ENCODE data around the gene CD4. TPM values are rescaled to one million over a fixed set of nuclear protein-coding genes. Genes with fewer than 3 reads are reported as not detected.

The CD4 gene
- total and polyA plus RNA-seq, 2 donors (not counting 3 experiments of a cell fraction or from before 2014, with no cell fraction given) = not detected

- TF ChIP-seq MAX (IDR thresholded peaks at IDR 0.05; ENCODE audit: insufficient read depth, insufficient read length) (no peak), JUN (IDR thresholded peaks at IDR 0.05; ENCODE audit: borderline replicate concordance, insufficient read depth, insufficient read length, low read depth) (no peak), FOS (IDR thresholded peaks at IDR 0.05; ENCODE audit: borderline replicate concordance, insufficient read depth, low read length) (no peak), CTCF (IDR thresholded peaks at IDR 0.05; ENCODE audit: extremely low read depth in 1 of 2, insufficient read depth in 1 of 2, low read depth in 1 of 2, low read length in 2 of 2) (no peak), EZH2 (IDR thresholded peaks at IDR 0.05; ENCODE audit: borderline replicate concordance, low read depth, low read length, severe bottlenecking) (no peak), GATA2 (IDR thresholded peaks at IDR 0.05; ENCODE audit: insufficient read depth, insufficient read length, low read depth, low read length) (no peak), MYC (IDR thresholded peaks at IDR 0.05; ENCODE audit: low read depth, low read length) (no peak), POLR2A (IDR thresholded peaks at IDR 0.05; ENCODE audit: low read depth, low read length) (no peak), POLR2AphosphoS5 (IDR thresholded peaks at IDR 0.05; ENCODE audit: insufficient read depth, low read depth, low read length) (no peak)
- H3K4me1 ChIP-seq (ENCODE audit: control insufficient read depth, extremely low read depth, insufficient read depth, low read length) = peaks cover 11% of the 10 kb centered on the region
- FAIRE-seq = no peak
- intact Hi-C loops (cut with micrococcal nuclease) (no loop called here), dilution Hi-C loops (cut with MboI; ENCODE audit: extremely low pct_ligation_motif_present, low sequenced_read_pairs) (no loop called here)
- DNase-seq (ENCODE audit: low read depth, low spot score) = no peak
- H3K4me2 ChIP-seq (ENCODE audit: insufficient read depth, low read length) = no peak overlapping the region
- H3K36me3 ChIP-seq (ENCODE audit: control insufficient read depth in 2 of 2, extremely low read depth in 1 of 2, insufficient read depth in 2 of 2, low read length in 2 of 2) = peaks cover 9 to 38% of the 10 kb centered on the region in 2 experiments
- peaks cover 20% of the 10 kb centered on the region for H3K79me2 ChIP-seq (ENCODE audit: control insufficient read depth, insufficient read depth, low read length)
- H3K27me3 ChIP-seq (ENCODE audit: control insufficient read depth in 2 of 2, insufficient read depth in 2 of 2, low read length in 2 of 2) = no peaks in the 10 kb centered on the region
- H3K9me3 ChIP-seq (replicated peaks; ENCODE audit: control insufficient read depth, insufficient read depth, low read length) = no peaks in the 10 kb centered on the region
- ChIA-PET CTCF (interaction anchor here (1.5 to 1.8 kb wide), 2 partner anchors 12 to 22 kb away, joined by 3 read pairs; no protein-coding TSS in a partner anchor), POLR2A (no interaction called here)
- no peak overlapping the region for H3K27ac ChIP-seq (ENCODE audit: insufficient read depth, low read depth, low read length)
- BruUV-seq (replicated peaks) = no TSS peak
- no peaks in the 10 kb centered on the region for H3K9me1 ChIP-seq (replicated peaks; ENCODE audit: control insufficient read depth, extremely low read depth, insufficient read depth, low read length)
- H4K20me1 ChIP-seq (replicated peaks; ENCODE audit: control insufficient read depth, extremely low read depth, insufficient read depth, low read length) = no peaks in the 10 kb centered on the region
- H3K4me3 ChIP-seq (replicated peaks in 1 of 3; ENCODE audit: insufficient read depth in 1 of 3, low read depth in 1 of 3, low read length in 3 of 3) = no peak overlapping the region
- H2AFZ ChIP-seq (ENCODE audit: low read depth, low read length) = no peak overlapping the region
- no peak overlapping the region for H3K9ac ChIP-seq (replicated peaks; ENCODE audit: extremely low read depth, insufficient read depth, low read length)
Observed at GRCh38 chr12:6847676-6848075, 58.3 kb downstream of the CD4 start.
